ENCODE results near the gene FAM193B. TPM values are rescaled to one million over a fixed set of nuclear protein-coding genes. Genes with fewer than 3 reads are reported as not detected.
A peak's percentile ranks its signal among the peaks of the same experiment; 100 is the strongest.
"Not testable (repeated sequence)": the region's sequence is repeated elsewhere in the genome, so short reads cannot be mapped to it uniquely, and the experiment has no call there.

The FAM193B gene
- total and polyA plus RNA-seq, 2 of the 13 experiments (the other 11 are each of a cell fraction or from before 2014, with no cell fraction given): 21.2 to 40.9 TPM

- intact Hi-C loops (cut with micrococcal nuclease; ENCODE audit: unreplicated experiment): no loop called here
- Histone ChIP-seq H3K27me3 (ENCODE audit: control insufficient read depth in 1 of 2, insufficient read depth in 2 of 2, low read length in 2 of 2) (no peaks in the 10 kb centered on the region), H3K9ac (ENCODE audit: insufficient read depth, low read depth, low read length) (no peak overlapping the region), H3K9me3 (ENCODE audit: low read length) (no peaks in the 10 kb centered on the region), H3K36me3 (replicated peaks in 1 of 2; ENCODE audit: control insufficient read depth in 1 of 2, insufficient read depth in 2 of 2, low read length in 2 of 2) (peaks cover 15 to 18% of the 10 kb centered on the region in 2 experiments; a peak in 4 of 5 replicates), H2AFZ (ENCODE audit: low read length) (no peak overlapping the region), H3K4me3 (replicated peaks in 1 of 3; ENCODE audit: insufficient read depth in 1 of 3, low read depth in 2 of 3, low read length in 3 of 3) (no peak overlapping the region), H3K27ac (ENCODE audit: extremely low read length, insufficient read depth, low read length) (no peak overlapping the region), H3K4me1 (ENCODE audit: insufficient read depth, low read length) (no peaks in the 10 kb centered on the region), H3K4me2 (ENCODE audit: low read depth, low read length) (no peak overlapping the region), H3K79me2 (ENCODE audit: insufficient read depth, low read length) (no peaks in the 10 kb centered on the region), H4K20me1 (ENCODE audit: insufficient read depth, low read length) (no peaks in the 10 kb centered on the region)
- BruUV-seq (replicated peaks): no TSS peak
- TF ChIP-seq SNRNP70 (IDR thresholded peaks at IDR 0.05; ENCODE audit: low read depth, low read length): no peak
- TF ChIP-seq AHR (CRISPR knock-in tag; IDR thresholded peaks at IDR 0.05): no peak
- TF ChIP-seq PBX2 (CRISPR knock-in tag; IDR thresholded peaks at IDR 0.05): no peak
- no peak for TF ChIP-seq ZNF224 (CRISPR knock-in tag; IDR thresholded peaks at IDR 0.05)
- TF ChIP-seq, protein P1, sequence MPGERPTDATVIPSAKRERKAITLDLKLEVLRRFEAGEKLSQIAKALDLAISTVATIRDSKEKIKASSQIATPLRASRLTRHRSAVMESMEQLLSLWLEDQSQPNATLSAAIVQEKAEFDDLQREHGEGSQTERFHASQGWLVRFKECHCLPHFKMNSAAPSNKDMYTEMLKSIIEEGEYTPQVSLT (CRISPR knock-in tag; IDR thresholded peaks at IDR 0.05; ENCODE audit: borderline replicate concordance, low read depth): no peak
- no peak for TF ChIP-seq KDM6A (CRISPR knock-in tag; IDR thresholded peaks at IDR 0.05; ENCODE audit: low read depth)
- no peak for TF ChIP-seq ZNF616 (CRISPR knock-in tag; IDR thresholded peaks at IDR 0.05; ENCODE audit: low read depth)
- ATAC-seq (no peak), DNase-seq (ENCODE audit: low spot score) (no peak), FAIRE-seq (no peak)
- 98% methylated on average over 3 of the region's 3 CpGs for WGBS (ENCODE audit: low lambda C conversion rate)
- in situ Hi-C loops (cut with HindIII; ENCODE audit: extremely low pct_ligation_motif_present, low pct_unique_long_range_greater_than_20kb): no loop called here
- ChIA-PET POLR2A (no interaction called here), CTCF (ENCODE audit: low intra/inter-chr PET ratio, low total read pairs) (no interaction called here)
Observed at GRCh38 chr5:177486256-177486655, 68.1 kb downstream of the FAM193B start.

DNA sequence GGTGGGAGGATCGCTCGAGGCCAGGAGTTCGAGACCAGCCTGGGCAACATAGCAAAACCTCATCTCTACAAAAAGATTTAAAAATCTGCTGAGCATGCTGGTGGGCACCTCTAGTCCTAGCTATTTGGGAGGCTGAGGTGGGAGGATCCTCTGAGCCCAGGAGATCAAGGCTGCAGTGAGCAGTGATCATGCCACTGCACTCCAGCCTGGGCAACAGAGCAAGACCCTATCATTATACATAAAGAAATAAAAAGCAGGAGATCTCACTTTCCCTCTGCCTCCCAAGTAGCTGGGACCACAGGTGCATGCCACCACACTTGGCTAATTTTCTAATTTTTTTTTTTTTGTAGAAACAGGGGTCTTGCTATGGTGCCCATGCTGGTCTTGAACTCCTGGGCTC lies 68.6 kb downstream of the FAM193B start:
- DNase-seq (ENCODE audit: low spot score); POLR2A ChIA-PET; H3K27me3 ChIP-seq (ENCODE audit: control insufficient read depth in 1 of 2, insufficient read depth in 2 of 2, low read length in 2 of 2); intact Hi-C loops (cut with micrococcal nuclease; ENCODE audit: unreplicated experiment); H3K4me1 ChIP-seq (ENCODE audit: insufficient read depth, low read length); in situ Hi-C loops (cut with HindIII; ENCODE audit: extremely low pct_ligation_motif_present, low pct_unique_long_range_greater_than_20kb); H3K9ac ChIP-seq (ENCODE audit: insufficient read depth, low read depth, low read length); H3K4me3 ChIP-seq (replicated peaks in 1 of 3; ENCODE audit: insufficient read depth in 1 of 3, low read depth in 2 of 3, low read length in 3 of 3); H3K27ac ChIP-seq (ENCODE audit: extremely low read length, insufficient read depth, low read length); H4K20me1 ChIP-seq (ENCODE audit: insufficient read depth, low read length); H3K9me3 ChIP-seq (ENCODE audit: low read length); H2AFZ ChIP-seq (ENCODE audit: low read length); ATAC-seq; CTCF ChIA-PET (ENCODE audit: low intra/inter-chr PET ratio, low total read pairs); H3K4me2 ChIP-seq (ENCODE audit: low read depth, low read length); FAIRE-seq; H3K79me2 ChIP-seq (ENCODE audit: insufficient read depth, low read length); BruUV-seq (replicated peaks): not testable (repeated sequence)
- H3K36me3 ChIP-seq (replicated peaks in 1 of 2; ENCODE audit: control insufficient read depth in 1 of 2, insufficient read depth in 2 of 2, low read length in 2 of 2): peaks cover 13 to 14% of the 10 kb centered on the region in 2 experiments; a peak in 4 of 5 replicates
- 100% methylated on average over 3 of the region's 3 CpGs for WGBS (ENCODE audit: low lambda C conversion rate)
- 0 out of 2 replicates have a peak, but pooled peaks have one; percentile 10 for TF ChIP-seq ZNF121 (CRISPR knock-in tag; IDR thresholded peaks at IDR 0.05)
